Activated CD8-positive, alpha-beta memory T cell treated with anti-CD3 and anti-CD28 coated beads, Interleukin-2, amount 10 ng/mL, durations not matched to agents 7 days and 5 days (primary cell): ENCODE measurements around the gene UGT1A8. TPM values are rescaled to one million over a fixed set of nuclear protein-coding genes. Genes with fewer than 3 reads are reported as not detected.

ENCODE experiments used
- total RNA-seq, 2 experiments: library from RNA; stranded (reverse); gene quantifications; one replicate each; pipeline ENCODE4 v1.2.3, GENCODE V29; 2021

Gene UGT1A8
- total RNA-seq, 2 experiments from 2014 or later = not detected

Other genes starting within 250 kb of the UGT1A8 start
- gene USP40, start 50.9 kb upstream of the UGT1A8 start, total RNA-seq = 10 to 100 TPM in 1 of 2 experiments, 1 to 10 TPM in 1; 8.7 to 11.2 TPM
- not detected for gene UGT1A10, start 18.8 kb downstream of the UGT1A8 start, total RNA-seq
- not detected for gene UGT1A9, start 54.3 kb downstream of the UGT1A8 start, total RNA-seq
- not detected for gene UGT1A7, start 64.3 kb downstream of the UGT1A8 start, total RNA-seq
- not detected for gene UGT1A6, start 75.3 kb downstream of the UGT1A8 start, total RNA-seq
- not detected for gene UGT1A5, start 95.3 kb downstream of the UGT1A8 start, total RNA-seq
- not detected for gene UGT1A4, start 101.1 kb downstream of the UGT1A8 start, total RNA-seq
- not detected for gene UGT1A3, start 111.4 kb downstream of the UGT1A8 start, total RNA-seq
- gene UGT1A1, start 142.6 kb downstream of the UGT1A8 start, total RNA-seq = not detected
- not detected for gene MROH2A, start 160.7 kb downstream of the UGT1A8 start, total RNA-seq
- gene HJURP, start 236.9 kb downstream of the UGT1A8 start, total RNA-seq = 100 to 1,000 TPM; 111 to 145 TPM